Loucy (cell line): Measurements from ENCODE around the gene PINK1.

ENCODE experiments used
- CTCF ChIP-seq: fragments of 200-600 bp; sonication (generic); conservative IDR thresholded peaks from 2 replicates; pipeline ENCODE4 v1.5.1; 2014; ENCODE audit warnings: mild to moderate bottlenecking, antibody characterized with exemption, low read length
- EZH2phosphoT487 ChIP-seq: fragments of 200-600 bp; IDR thresholded peaks from 2 replicates; pipeline ENCODE4 v1.6.1; 2018; ENCODE audit warnings: antibody characterized with exemption, mild to moderate bottlenecking, moderate library complexity, borderline replicate concordance

GRCh38 chr1:20612221-20612746 is 21.0 kb upstream of the PINK1 start:
- no peak for TF ChIP-seq CTCF
- TF ChIP-seq EZH2phosphoT487, result no peak
